GM19467 (cell line): ENCODE results near the gene NR3C2.

Experiments
- ATAC-seq: cut with Tn5 transposase; IDR thresholded peaks from one replicate; pipeline ENCODE4 v1.9.1; 2021; ENCODE audit warnings: mild to moderate bottlenecking, moderate library complexity; ENCODE audit not compliant: unreplicated experiment

Gene NR3C2

GRCh38 chr4:148373093-148373492, 69.1 kb downstream of the NR3C2 start:
- ATAC-seq, result no peak

- ATAC-seq, result no peak
These were observed 72.3 kb downstream of the NR3C2 start for GRCh38 chr4:148369919-148370318.

- no peak for ATAC-seq
These were observed 74.5 kb downstream of the NR3C2 start for GRCh38 chr4:148367756-148368155.

GRCh38 chr4:148366251-148366650, 76.0 kb downstream of the NR3C2 start:
- no peak for ATAC-seq

- ATAC-seq, result no peak
These were observed 77.7 kb downstream of the NR3C2 start for GRCh38 chr4:148364525-148364924.

GRCh38 chr4:148359769-148360168, 82.4 kb downstream of the NR3C2 start:
- ATAC-seq, result no peak

- ATAC-seq, result no peak
These were observed 86.6 kb downstream of the NR3C2 start for GRCh38 chr4:148355442-148356123.

- ATAC-seq, result no peak
These were observed 88.0 kb downstream of the NR3C2 start for GRCh38 chr4:148354186-148354585.

GRCh38 chr4:148353571-148353970, 88.6 kb downstream of the NR3C2 start:
- no peak for ATAC-seq

- ATAC-seq, result no peak
These were observed 93.1 kb downstream of the NR3C2 start for GRCh38 chr4:148349153-148349552.

GRCh38 chr4:148346657-148347056, 95.6 kb downstream of the NR3C2 start:
- ATAC-seq, result no peak

GRCh38 chr4:148345509-148345908, 96.7 kb downstream of the NR3C2 start:
- ATAC-seq, result no peak

GRCh38 chr4:148344941-148345340, 97.3 kb downstream of the NR3C2 start:
- no peak for ATAC-seq

GRCh38 chr4:148344352-148344751, 97.9 kb downstream of the NR3C2 start:
- ATAC-seq, result no peak

GRCh38 chr4:148341980-148342800, 100.0 kb downstream of the NR3C2 start:
- no peak for ATAC-seq

GRCh38 chr4:148335133-148335532, 107.1 kb downstream of the NR3C2 start:
- no peak for ATAC-seq

GRCh38 chr4:148333265-148333664, 108.9 kb downstream of the NR3C2 start:
- ATAC-seq, result no peak

GRCh38 chr4:148332486-148332885, 109.7 kb downstream of the NR3C2 start:
- no peak for ATAC-seq

GRCh38 chr4:148330724-148331123, 111.5 kb downstream of the NR3C2 start:
- ATAC-seq, result no peak

GRCh38 chr4:148330161-148330560, 112.1 kb downstream of the NR3C2 start:
- no peak for ATAC-seq

GRCh38 chr4:148329751-148330150, 112.5 kb downstream of the NR3C2 start:
- no peak for ATAC-seq

GRCh38 chr4:148327683-148328082, 114.5 kb downstream of the NR3C2 start:
- no peak for ATAC-seq
